Endothelial cell of umbilical vein (primary cell): ENCODE data around the gene FXYD6. TPM values are rescaled to one million over a fixed set of nuclear protein-coding genes. Genes with fewer than 3 reads are reported as not detected.

Experiments used
- BruUV-seq: library from RNA; stranded (reverse); fragments of 400-500 nt; replicated peaks from 2 replicates; lab custom pipeline; 2021; lab: Mats Ljungman, UMichigan
- CTCF ChIA-PET: fragments of 300-600, 350-600 bp; sonication (Branson Sonifier 250); formaldehyde crosslinking; loops from one replicate; lab custom pipeline; 2021; ENCODE audit warnings: antibody characterized with exemption, inconsistent platforms; lab: Charles Lee
- POLR2A ChIA-PET: fragments of 300-600, 350-600 bp; sonication (Branson Sonifier 250); formaldehyde crosslinking; loops from one replicate; lab custom pipeline; 2021; ENCODE audit warnings: antibody characterized with exemption, inconsistent platforms; lab: Charles Lee
- DNase-seq: peaks from one replicate; pipeline ENCODE4 v3.0.0-alpha.2; 2011; ENCODE audit warnings: low read depth, low spot score
- FAIRE-seq: peaks from 2 replicates; lab custom pipeline; 2011; peaks lifted over from hg19 to GRCh38; lab: Jason Lieb, UNC
- H2AFZ ChIP-seq: 2 replicates; pipeline ENCODE4 v1.6.0; 2012; ENCODE audit warnings: low read depth, low read length, control low read depth, inconsistent platforms
- H3K27ac ChIP-seq: 2 replicates; pipeline ENCODE4 v1.5.1; 2011; ENCODE audit warnings: low read depth, mild to moderate bottlenecking, control low read depth, low read length, moderate library complexity; ENCODE audit not compliant: insufficient read depth
- H3K27me3 ChIP-seq, 2 experiments: 2 replicates each; pipeline versions ENCODE4 v1.6.0 to v1.6.1; 2011; ENCODE audit warnings: low read length in 2 of 2, mixed read lengths in 1 of 2; ENCODE audit not compliant: control insufficient read depth in 2 of 2, insufficient read depth in 2 of 2
- H3K36me3 ChIP-seq, 2 experiments: 2 replicates in 1 of 2; 3 replicates in 1 of 2; pipeline ENCODE4 v1.5.1; 2011; ENCODE audit warnings: low read length in 2 of 2, mild to moderate bottlenecking in 1 of 2, moderate library complexity in 1 of 2; ENCODE audit not compliant: control insufficient read depth in 2 of 2, insufficient read depth in 2 of 2; ENCODE audit errors: extremely low read depth in 1 of 2
- H3K4me1 ChIP-seq: 3 replicates; pipeline ENCODE4 v1.5.1; 2011; ENCODE audit warnings: mild to moderate bottlenecking, low read length; ENCODE audit not compliant: control insufficient read depth, insufficient read depth; ENCODE audit errors: extremely low read depth
- H3K4me2 ChIP-seq: 2 replicates; pipeline ENCODE4 v1.6.1; 2011; ENCODE audit warnings: low read length, control low read depth, mixed read lengths; ENCODE audit not compliant: insufficient read depth
- H3K4me3 ChIP-seq, 3 experiments: fragments of 200-600 bp in 1 of 3; sonication (generic), shearing (Covaris generic) in 1 of 3; replicated peaks in 1 of 3; 2 replicates each; pipeline ENCODE4 v1.5.1; 2011 to 2016; ENCODE audit warnings: control low read depth in 3 of 3, low read length in 3 of 3, mild to moderate bottlenecking in 2 of 3, inconsistent platforms in 1 of 3, low read depth in 1 of 3, moderate library complexity in 1 of 3; ENCODE audit not compliant: insufficient read depth in 1 of 3
- H3K79me2 ChIP-seq: 2 replicates; pipeline ENCODE4 v1.6.0; 2012; ENCODE audit warnings: low read length, inconsistent platforms; ENCODE audit not compliant: control insufficient read depth, insufficient read depth
- H3K9ac ChIP-seq: replicated peaks from 2 replicates; pipeline ENCODE3; 2011; ENCODE audit warnings: low read length, control low read depth; ENCODE audit not compliant: insufficient read depth; ENCODE audit errors: extremely low read depth
- H3K9me1 ChIP-seq: replicated peaks from 3 replicates; pipeline ENCODE4 v1.6.0; 2011; ENCODE audit warnings: mild to moderate bottlenecking, low read length; ENCODE audit not compliant: control insufficient read depth, insufficient read depth; ENCODE audit errors: extremely low read depth
- H3K9me3 ChIP-seq: replicated peaks from 2 replicates; pipeline ENCODE4 v1.5.1; 2012; ENCODE audit warnings: low read length, inconsistent platforms; ENCODE audit not compliant: control insufficient read depth, insufficient read depth
- H4K20me1 ChIP-seq: replicated peaks from 2 replicates; pipeline ENCODE3; 2011; ENCODE audit warnings: mild to moderate bottlenecking, low read length; ENCODE audit not compliant: control insufficient read depth, insufficient read depth; ENCODE audit errors: extremely low read depth
- CTCF ChIP-seq, 2 donors: IDR thresholded peaks; 1 replicate in 1 of 2; 2 replicates in 1 of 2; pipeline ENCODE4 v1.5.1; 2011; ENCODE audit warnings: low read length in 2 of 2, mild to moderate bottlenecking in 2 of 2, moderate library complexity in 2 of 2, control low read depth in 1 of 2, inconsistent platforms in 1 of 2, low read depth in 1 of 2; ENCODE audit not compliant: insufficient read depth in 1 of 2; ENCODE audit errors: extremely low read depth in 1 of 2
- EZH2 ChIP-seq: IDR thresholded peaks from 2 replicates; pipeline ENCODE4 v1.6.1; 2012; ENCODE audit warnings: borderline replicate concordance, low read depth, mild to moderate bottlenecking, moderate library complexity, low read length, inconsistent platforms; ENCODE audit not compliant: severe bottlenecking
- FOS ChIP-seq: IDR thresholded peaks from 2 replicates; pipeline ENCODE4 v1.6.1; 2011; ENCODE audit warnings: mild to moderate bottlenecking, low read length, moderate library complexity, borderline replicate concordance; ENCODE audit not compliant: insufficient read depth
- GATA2 ChIP-seq: IDR thresholded peaks from 2 replicates; pipeline ENCODE4 v1.7.0; 2011; ENCODE audit warnings: low read depth, mild to moderate bottlenecking, moderate library complexity, mixed read lengths, low read length; ENCODE audit not compliant: insufficient read length, insufficient read depth
- JUN ChIP-seq: IDR thresholded peaks from 2 replicates; pipeline ENCODE4 v1.6.1; 2011; ENCODE audit warnings: borderline replicate concordance, low read depth; ENCODE audit not compliant: insufficient read length, insufficient read depth
- MYC ChIP-seq: IDR thresholded peaks from one replicate; pipeline ENCODE4 v1.6.1; 2011; ENCODE audit warnings: mild to moderate bottlenecking, low read depth, low read length
- POLR2AphosphoS5 ChIP-seq: IDR thresholded peaks from 2 replicates; pipeline ENCODE4 v1.6.1; 2012; ENCODE audit warnings: low read depth, mild to moderate bottlenecking, control low read depth, low read length, moderate library complexity; ENCODE audit not compliant: insufficient read depth
- dilution Hi-C: fragments of 300-500 bp; cut with MboI; formaldehyde crosslinking; loops from one replicate; pipeline ENCODE4 v1.15.0; 2019; ENCODE audit warnings: low sequenced_read_pairs; ENCODE audit not compliant: extremely low pct_ligation_motif_present
- intact Hi-C: fragments of 100-400 bp; cut with micrococcal nuclease; formaldehyde crosslinking; loops from one replicate; pipeline ENCODE4 v1.10.0; 2022
- polyA plus RNA-seq, 4 experiments: library from polyadenylated mRNA; depleted of rRNA in 3 of 4; stranded (reverse) in 3 of 4; unstranded in 1 of 4; fragments of >200 nt; gene quantifications; 2 replicates each; pipeline versions ENCODE4 v1.2.1 to v1.2.3, GENCODE V29; 2011 to 2012; ENCODE audit warnings: missing spikeins in 1 of 4
- total RNA-seq: library from RNA; stranded (reverse); gene quantifications from 2 replicates; pipeline ENCODE4 v1.2.3, GENCODE V29; 2021
- TF ChIP-seq, protein P1 (sequence below): IDR thresholded peaks from 2 replicates; pipeline ENCODE4 v1.6.1; 2011; ENCODE audit not compliant: insufficient read depth, insufficient read length

FXYD6 gene
- total and polyA plus RNA-seq, 2 donors (not counting 3 experiments of a cell fraction or from before 2014, with no cell fraction given) = 1.4 to 8.7 TPM

DNA sequence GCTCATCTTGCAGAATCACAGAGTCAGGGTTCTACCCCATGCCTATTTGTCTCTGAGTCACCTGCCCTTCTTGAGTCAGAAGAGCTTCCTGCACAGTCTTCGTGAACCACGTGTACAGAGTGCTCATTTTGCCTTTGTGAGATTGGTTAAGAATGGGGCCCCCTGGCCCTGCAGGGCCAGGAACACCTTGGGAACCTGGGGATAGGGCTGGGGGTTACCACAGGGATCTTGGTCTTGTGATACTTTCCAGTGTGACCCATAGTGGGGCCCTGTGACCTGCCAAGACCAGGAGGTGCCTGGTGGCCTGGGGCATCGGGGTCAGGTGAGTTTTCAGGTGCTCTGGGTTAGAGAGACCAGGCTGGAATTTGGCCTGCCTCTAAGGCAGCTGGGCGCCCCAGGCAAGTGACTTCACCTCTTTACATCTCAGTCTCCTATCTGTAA, 43.3 kb upstream of the FXYD6 start:
- no peak overlapping the region for H3K4me3 ChIP-seq
- intact Hi-C loops = no loop called here
- ChIA-PET CTCF (interaction anchor here (1.1 to 2.9 kb wide), 3 partner anchors 15 to 101 kb away, joined by 3 to 16 read pairs (median 9); no protein-coding TSS in a partner anchor), POLR2A (no interaction called here)
- H3K9ac ChIP-seq = no peak overlapping the region
- BruUV-seq = no TSS peak
- H4K20me1 ChIP-seq = no peaks in the 10 kb centered on the region
- no peaks in the 10 kb centered on the region for H3K36me3 ChIP-seq
- TF ChIP-seq POLR2AphosphoS5 (no peak), FOS (no peak), CTCF (IDR thresholded peaks at IDR 0.05; ENCODE audit: extremely low read depth in 1 of 2, insufficient read depth in 1 of 2, low read depth in 1 of 2, low read length in 2 of 2) (no peak), JUN (no peak), GATA2 (no peak)
- DNase-seq (no peak), FAIRE-seq (no peak)
- no peak overlapping the region for H3K4me2 ChIP-seq
- H3K27me3 ChIP-seq = no peaks in the 10 kb centered on the region
- no peak overlapping the region for H2AFZ ChIP-seq
- H3K27ac ChIP-seq = no peak overlapping the region
- H3K4me1 ChIP-seq = no peaks in the 10 kb centered on the region
- H3K9me1 ChIP-seq = no peaks in the 10 kb centered on the region
- dilution Hi-C loops = no loop called here
- H3K9me3 ChIP-seq = no peaks in the 10 kb centered on the region
- no peaks in the 10 kb centered on the region for H3K79me2 ChIP-seq

- CTCF ChIA-PET = interaction anchor here (1.5 to 2.9 kb wide), 2 partner anchors 14 to 28 kb away, joined by 9 to 16 read pairs; no protein-coding TSS in a partner anchor
- Histone ChIP-seq H3K9me1 (no peaks in the 10 kb centered on the region), H3K9me3 (no peaks in the 10 kb centered on the region)
These were observed 42.9 kb upstream of the FXYD6 start for GRCh38 chr11:117919341-117919740.

More at GRCh38 chr11:117919341-117919740, 42.9 kb upstream of the FXYD6 start:
- dilution Hi-C loops (no loop called here), intact Hi-C loops (no loop called here)
- Histone ChIP-seq H2AFZ (no peak overlapping the region), H3K27ac (no peak overlapping the region), H3K79me2 (no peaks in the 10 kb centered on the region), H3K36me3 (no peaks in the 10 kb centered on the region), H3K4me2 (no peak overlapping the region), H3K27me3 (no peaks in the 10 kb centered on the region), H3K4me3 (no peak overlapping the region), H3K4me1 (no peaks in the 10 kb centered on the region), H3K9ac (no peak overlapping the region), H4K20me1 (no peaks in the 10 kb centered on the region)
- no peak for FAIRE-seq
- DNase-seq = no peak
- POLR2A ChIA-PET = no interaction called here
- TF ChIP-seq MYC (no peak), FOS (no peak), POLR2AphosphoS5 (no peak), EZH2 (no peak), GATA2 (no peak), CTCF (IDR thresholded peaks at IDR 0.05; ENCODE audit: extremely low read depth in 1 of 2, insufficient read depth in 1 of 2, low read depth in 1 of 2, low read length in 2 of 2) (no peak), JUN (no peak)
- TF ChIP-seq, protein P1, sequence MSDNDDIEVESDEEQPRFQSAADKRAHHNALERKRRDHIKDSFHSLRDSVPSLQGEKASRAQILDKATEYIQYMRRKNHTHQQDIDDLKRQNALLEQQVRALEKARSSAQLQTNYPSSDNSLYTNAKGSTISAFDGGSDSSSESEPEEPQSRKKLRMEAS = no peak
- BruUV-seq = no TSS peak
